Astrocyte (in vitro differentiated cells and primary cell): ENCODE results near the gene PSAP. TPM values are rescaled to one million over a fixed set of nuclear protein-coding genes. Genes with fewer than 3 reads are reported as not detected.

Experiments used
- DNase-seq: peaks from one replicate; pipeline ENCODE4 v3.0.0-alpha.2; 2010; ENCODE audit warnings: low read depth
- FAIRE-seq: peaks from 2 replicates; lab custom pipeline; 2011; peaks lifted over from hg19 to GRCh38; lab: Jason Lieb, UNC
- H2AFZ ChIP-seq: 2 replicates; pipeline ENCODE4 v1.6.0; 2012; ENCODE audit warnings: low read depth, low read length, inconsistent platforms
- H3K27ac ChIP-seq: 2 replicates; pipeline ENCODE4 v1.5.1; 2011; ENCODE audit warnings: low read depth, low read length, inconsistent platforms
- H3K27me3 ChIP-seq: 2 replicates; pipeline ENCODE4 v1.6.0; 2011; ENCODE audit warnings: low read length, inconsistent platforms; ENCODE audit not compliant: insufficient read depth
- H3K36me3 ChIP-seq: 2 replicates; pipeline ENCODE4 v1.5.1; 2011; ENCODE audit warnings: low read length, inconsistent platforms; ENCODE audit not compliant: insufficient read depth
- H3K4me1 ChIP-seq: 2 replicates; pipeline ENCODE4 v1.5.1; 2011; ENCODE audit warnings: low read length, inconsistent platforms; ENCODE audit not compliant: insufficient read depth
- H3K4me2 ChIP-seq: 2 replicates; pipeline ENCODE4 v1.6.0; 2012; ENCODE audit warnings: low read length, inconsistent platforms
- H3K4me3 ChIP-seq: 2 replicates; pipeline ENCODE4 v1.5.1; 2011; ENCODE audit warnings: low read depth, mild to moderate bottlenecking, low read length, inconsistent platforms; ENCODE audit not compliant: insufficient read depth
- H3K79me2 ChIP-seq: 2 replicates; pipeline ENCODE4 v1.6.0; 2012; ENCODE audit warnings: mild to moderate bottlenecking, low read length, inconsistent platforms; ENCODE audit not compliant: insufficient read depth
- H3K9ac ChIP-seq: 2 replicates; pipeline ENCODE4 v1.6.0; 2012; ENCODE audit warnings: mild to moderate bottlenecking, low read length, inconsistent platforms
- H3K9me3 ChIP-seq: 2 replicates; pipeline ENCODE4 v1.5.1; 2012; ENCODE audit warnings: low read depth, mild to moderate bottlenecking, low read length, inconsistent platforms; ENCODE audit not compliant: insufficient read depth
- H4K20me1 ChIP-seq: 2 replicates; pipeline ENCODE4 v1.6.0; 2012; ENCODE audit warnings: low read length, inconsistent platforms; ENCODE audit not compliant: insufficient read depth
- H3K27ac Mint-ChIP-seq: one replicate; pipeline ENCODE4 v1.8.0; 2021; ENCODE audit warnings: mild to moderate bottlenecking, mixed read lengths; ENCODE audit not compliant: unreplicated experiment
- H3K27me3 Mint-ChIP-seq: one replicate; pipeline ENCODE4 v1.8.0; 2021; ENCODE audit warnings: low read depth, mixed read lengths; ENCODE audit not compliant: unreplicated experiment
- H3K36me3 Mint-ChIP-seq: one replicate; pipeline ENCODE4 v1.8.0; 2021; ENCODE audit warnings: low read depth, mixed read lengths; ENCODE audit not compliant: unreplicated experiment
- H3K4me1 Mint-ChIP-seq: one replicate; pipeline ENCODE4 v1.8.0; 2021; ENCODE audit warnings: low read depth, mixed read lengths; ENCODE audit not compliant: unreplicated experiment
- H3K4me3 Mint-ChIP-seq: one replicate; pipeline ENCODE4 v1.8.0; 2021; ENCODE audit warnings: mild to moderate bottlenecking, moderate library complexity, mixed read lengths; ENCODE audit not compliant: unreplicated experiment
- H3K9me3 Mint-ChIP-seq: one replicate; pipeline ENCODE4 v1.8.0; 2021; ENCODE audit warnings: mild to moderate bottlenecking, mixed read lengths; ENCODE audit not compliant: unreplicated experiment
- CTCF ChIP-seq: IDR thresholded peaks from 2 replicates; pipeline ENCODE4 v1.5.1; 2011; ENCODE audit warnings: low read depth, mild to moderate bottlenecking, inconsistent platforms, low read length, moderate library complexity; ENCODE audit not compliant: insufficient read depth
- EZH2 ChIP-seq: IDR thresholded peaks from 2 replicates; pipeline ENCODE4 v1.6.1; 2012; ENCODE audit warnings: mild to moderate bottlenecking, low read length, inconsistent platforms; ENCODE audit not compliant: insufficient read depth
- total RNA-seq: library from RNA; stranded (reverse); gene quantifications from 2 replicates; pipeline ENCODE4 v1.2.1, GENCODE V29; 2021

PSAP gene
- total RNA-seq, 1 donor from 2014 or later = 1,120 TPM

GRCh38 chr10:71806704-71807556 is 44.1 kb downstream of the PSAP start:
- Histone ChIP-seq H3K9me3 (no peaks in the 10 kb centered on the region), H3K36me3 (no peaks in the 10 kb centered on the region), H3K9ac (no peak overlapping the region), H3K4me2 (no peak overlapping the region), H4K20me1 (peaks cover 10% of the 10 kb centered on the region), H3K27ac (no peak overlapping the region), H2AFZ (no peak overlapping the region), H3K27me3 (peaks cover 15% of the 10 kb centered on the region), H3K79me2 (no peaks in the 10 kb centered on the region), H3K4me3 (no peak overlapping the region), H3K4me1 (no peaks in the 10 kb centered on the region)
- Mint-ChIP-seq H3K4me3 (no peak overlapping the region), H3K36me3 (no peaks in the 10 kb centered on the region), H3K27me3 (peaks cover 31% of the 10 kb centered on the region), H3K27ac (no peak overlapping the region), H3K4me1 (no peaks in the 10 kb centered on the region), H3K9me3 (no peaks in the 10 kb centered on the region)
- FAIRE-seq (no peak), DNase-seq (no peak)
- no peak for TF ChIP-seq CTCF
- no peak for TF ChIP-seq EZH2

- no peak overlapping the region for H3K4me3 Mint-ChIP-seq
- TF ChIP-seq EZH2 = no peak
- no peak for TF ChIP-seq CTCF
- Histone ChIP-seq H3K4me3 (no peak overlapping the region), H3K9me3 (no peaks in the 10 kb centered on the region), H2AFZ (no peak overlapping the region), H3K9ac (no peak overlapping the region), H3K79me2 (no peaks in the 10 kb centered on the region), H3K27ac (no peak overlapping the region), H3K4me2 (no peak overlapping the region), H4K20me1 (peaks cover 10% of the 10 kb centered on the region), H3K27me3 (peaks cover 15% of the 10 kb centered on the region), H3K36me3 (no peaks in the 10 kb centered on the region), H3K4me1 (no peaks in the 10 kb centered on the region)
- H3K36me3 Mint-ChIP-seq = no peaks in the 10 kb centered on the region
- FAIRE-seq = no peak
- peaks cover 36% of the 10 kb centered on the region for H3K27me3 Mint-ChIP-seq
- H3K27ac Mint-ChIP-seq = no peak overlapping the region
- H3K4me1 Mint-ChIP-seq = no peaks in the 10 kb centered on the region
- no peaks in the 10 kb centered on the region for H3K9me3 Mint-ChIP-seq
- DNase-seq = no peak
These were observed 45.0 kb downstream of the PSAP start for GRCh38 chr10:71805776-71806703.
